HG03064 (cell line): ENCODE data around the gene MN1.

Experiments
- ATAC-seq: cut with Tn5 transposase; IDR thresholded peaks from one replicate; pipeline ENCODE4 v1.9.1; 2021; ENCODE audit warnings: low read depth; ENCODE audit not compliant: unreplicated experiment

MN1 gene

DNA sequence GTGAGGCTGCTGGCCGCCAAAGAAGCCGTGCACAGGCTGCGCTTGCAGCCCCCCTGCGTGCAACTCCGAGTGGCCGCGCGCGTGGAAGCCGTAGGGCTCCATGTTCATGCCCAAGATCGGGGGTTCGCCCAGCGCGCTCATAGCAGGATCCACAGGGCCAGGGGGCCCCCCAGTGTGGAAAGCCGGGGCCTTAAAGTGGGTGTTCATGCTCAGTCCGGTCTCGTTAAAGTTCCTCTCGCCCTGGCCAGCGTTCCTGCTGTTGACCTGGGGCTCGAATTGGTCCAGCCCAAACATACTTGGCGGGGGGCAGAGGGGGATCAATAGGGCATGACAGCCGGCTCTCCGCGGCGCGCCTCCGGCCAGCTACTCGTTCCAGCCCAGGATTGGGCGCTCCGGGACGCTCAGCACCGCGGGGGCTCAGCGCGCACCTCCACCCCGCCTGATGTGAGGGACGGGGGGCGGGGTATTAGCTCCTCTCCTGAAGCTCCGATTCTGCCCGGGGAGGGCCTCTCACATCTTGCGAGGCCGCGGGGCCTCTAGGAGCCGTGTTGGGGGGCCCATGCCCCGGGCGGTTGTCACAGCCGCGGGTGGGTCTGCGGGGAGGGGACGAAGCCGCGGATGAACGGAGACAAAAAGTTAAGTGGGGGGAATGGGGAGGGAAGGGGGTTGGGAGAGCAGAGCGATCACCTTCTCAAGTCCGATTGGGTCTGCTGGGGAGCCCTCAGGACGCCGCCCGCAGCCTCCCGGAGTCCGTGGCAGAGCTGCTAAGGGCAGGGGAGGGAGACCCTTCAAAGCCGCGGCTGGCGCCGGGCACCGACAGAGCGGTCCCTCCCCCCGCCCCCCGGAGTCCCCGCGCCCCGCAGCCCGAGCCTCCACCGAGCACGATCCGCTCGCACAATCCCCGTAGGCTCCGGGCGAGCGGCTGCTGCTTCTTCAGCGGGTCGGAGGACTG is 1.0 kb downstream of the MN1 start:
- no peak for ATAC-seq

DNA sequence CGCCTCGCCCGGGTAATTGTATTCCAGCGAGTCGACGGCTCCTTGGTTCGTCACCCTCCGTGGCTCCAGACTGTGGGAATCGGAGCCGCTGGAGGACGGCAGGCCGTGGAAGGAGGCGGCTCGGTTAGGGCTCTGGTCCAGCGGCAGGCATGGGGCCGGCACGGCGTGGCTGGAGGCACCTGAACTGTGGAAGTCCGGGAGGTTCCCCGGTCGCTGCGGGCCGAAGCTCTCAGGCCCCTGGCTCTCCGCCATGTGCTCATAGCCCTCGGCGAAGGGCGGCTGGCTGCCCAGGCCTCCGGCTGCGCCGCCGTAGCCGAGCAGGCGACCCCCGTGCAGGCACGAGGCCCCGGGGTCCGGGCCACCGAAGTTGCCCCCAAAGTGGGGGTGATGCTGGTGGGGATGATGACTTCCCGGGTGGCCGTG is 1.7 kb downstream of the MN1 start:
- ATAC-seq, result no peak

DNA sequence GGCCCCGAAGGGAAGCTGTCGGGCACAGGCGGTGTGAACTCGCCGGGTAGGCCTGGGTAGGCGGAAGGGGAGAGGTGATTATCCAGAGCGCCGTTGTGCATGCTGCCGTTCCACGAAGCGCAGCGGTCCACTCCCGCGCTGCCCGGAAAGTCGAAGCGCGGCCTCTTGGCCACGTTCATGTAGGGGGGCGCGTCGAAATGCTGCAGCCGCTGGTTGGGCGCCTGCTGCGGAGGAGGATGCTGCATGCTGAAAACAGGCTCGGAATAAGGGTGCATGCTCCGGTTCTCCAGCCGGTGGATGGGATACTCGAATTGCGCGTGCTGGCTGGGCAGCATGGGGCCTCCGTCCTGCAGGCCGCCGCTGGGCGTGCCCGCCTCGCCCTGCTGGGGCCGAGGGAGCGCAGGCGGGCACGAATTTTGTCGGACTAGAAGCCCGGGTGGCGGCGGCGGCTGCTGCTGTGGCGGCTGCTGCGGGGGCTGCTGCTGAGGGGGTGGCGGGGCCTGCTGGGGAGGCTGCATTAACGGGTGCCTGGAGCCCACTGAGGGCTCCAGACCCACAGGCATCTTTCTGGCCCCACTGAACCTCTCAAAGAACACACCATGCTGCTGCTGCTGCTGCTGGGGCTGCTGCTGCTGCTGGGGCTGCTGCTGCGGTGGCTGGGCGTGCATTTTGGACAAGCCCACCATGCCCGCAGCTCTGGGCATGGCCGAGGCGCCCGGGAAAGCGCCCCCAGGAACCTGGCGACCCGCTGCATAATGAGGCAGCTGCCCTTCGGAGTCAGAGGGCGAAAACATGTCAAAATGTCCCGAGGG is 2.3 kb downstream of the MN1 start:
- ATAC-seq, result no peak

DNA sequence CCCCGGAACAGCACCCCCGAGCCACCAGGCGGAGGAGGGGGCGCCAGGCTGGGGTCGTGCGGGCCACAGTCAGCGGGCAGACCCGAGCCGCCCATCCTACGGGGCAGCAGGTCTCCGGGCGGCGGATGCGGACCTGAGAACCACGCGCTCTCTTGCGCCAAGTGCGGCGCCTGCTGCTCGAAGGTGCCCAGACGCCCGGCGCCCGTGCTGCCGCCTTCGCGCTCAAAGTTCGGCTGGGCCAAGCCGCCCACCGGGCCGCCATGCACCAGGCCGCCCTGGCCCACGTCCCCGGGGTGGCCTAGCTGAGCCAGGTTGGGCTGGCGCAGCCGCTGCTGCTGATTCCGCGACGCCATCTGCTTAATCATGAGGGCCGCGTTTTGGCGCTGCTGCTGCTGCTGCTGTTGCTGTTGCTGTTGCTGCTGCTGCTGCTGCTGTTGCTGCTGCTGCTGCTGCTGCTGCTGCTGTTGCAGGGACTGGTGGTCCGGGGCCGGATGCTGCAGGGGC is 3.0 kb downstream of the MN1 start:
- ATAC-seq, result no peak

DNA sequence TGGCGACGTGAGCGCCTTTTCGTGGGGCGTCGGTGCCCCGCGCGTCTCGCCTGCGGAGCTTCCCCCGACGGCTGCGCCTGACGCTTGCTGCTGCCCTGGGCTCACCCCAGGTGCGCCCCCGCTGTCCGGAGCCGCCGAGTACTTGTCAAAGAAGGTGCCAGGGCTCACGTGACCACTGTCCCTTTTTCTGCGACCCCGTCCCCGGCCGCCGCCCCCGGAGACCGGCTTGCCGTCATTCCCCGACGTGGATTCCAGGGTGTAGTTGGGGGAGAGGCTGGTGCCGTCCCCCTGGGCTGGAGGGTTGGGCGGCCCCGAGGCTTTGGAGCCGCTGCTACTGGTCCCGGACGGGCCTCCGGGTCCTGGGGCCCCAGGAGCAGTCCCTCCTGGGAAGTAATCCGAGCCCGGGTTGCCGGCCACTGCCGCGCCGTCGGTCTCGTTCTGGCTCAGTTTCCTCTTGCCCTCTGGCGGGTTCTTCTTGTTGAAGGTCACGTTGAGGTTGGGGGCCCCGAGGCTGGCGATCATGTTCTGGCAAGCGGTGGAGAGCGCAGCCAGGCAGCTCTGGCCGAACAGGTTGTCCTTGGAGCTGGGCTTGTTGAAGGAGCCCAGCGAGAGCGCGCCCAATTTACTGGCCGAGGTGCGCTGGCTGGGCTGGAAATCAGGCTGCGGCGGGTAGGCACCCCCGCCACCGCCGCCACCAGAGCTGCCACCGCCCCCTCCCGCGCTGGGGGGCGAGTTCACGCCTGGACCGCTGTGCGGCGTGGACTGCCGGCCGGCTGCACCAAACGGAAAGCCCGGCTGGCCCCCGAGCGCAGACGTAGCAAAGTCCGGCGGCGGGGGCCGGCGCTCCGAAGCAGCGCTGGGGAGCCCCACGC is 3.8 kb downstream of the MN1 start:
- no peak for ATAC-seq

DNA sequence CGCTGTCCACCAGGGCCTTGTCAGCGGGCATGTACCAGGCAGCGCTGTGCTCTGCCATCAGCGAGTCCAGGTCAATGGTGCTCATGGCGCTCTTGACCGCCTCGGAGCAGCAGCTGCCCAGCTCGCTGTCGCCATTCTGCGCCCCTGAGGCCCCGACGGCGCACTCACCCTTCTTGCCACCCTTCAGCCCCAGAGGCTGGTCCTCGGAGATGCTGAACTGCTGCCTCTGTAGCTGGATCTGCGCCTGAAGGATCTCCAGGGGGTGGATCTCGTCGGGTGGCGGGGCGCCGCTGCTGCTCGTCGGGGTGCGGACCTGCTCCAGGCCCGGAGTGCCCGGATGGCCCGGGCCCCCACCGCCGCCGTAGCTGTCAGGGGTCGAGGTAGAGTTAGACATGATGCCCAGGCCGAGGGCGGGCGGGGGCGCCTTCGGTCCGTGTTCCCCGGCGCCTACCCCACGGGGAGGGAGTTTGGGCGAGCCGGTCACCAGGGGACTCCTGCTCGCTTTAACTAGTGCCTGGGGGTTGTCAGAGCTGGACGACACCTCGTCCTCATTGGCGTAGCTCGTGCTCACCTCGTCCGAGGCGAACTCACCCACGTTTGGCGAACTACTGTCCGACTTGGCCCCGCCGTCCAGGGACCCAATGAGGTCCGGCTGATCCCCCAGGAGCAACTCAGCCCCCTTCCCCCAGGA is 4.6 kb downstream of the MN1 start:
- no peak for ATAC-seq

DNA sequence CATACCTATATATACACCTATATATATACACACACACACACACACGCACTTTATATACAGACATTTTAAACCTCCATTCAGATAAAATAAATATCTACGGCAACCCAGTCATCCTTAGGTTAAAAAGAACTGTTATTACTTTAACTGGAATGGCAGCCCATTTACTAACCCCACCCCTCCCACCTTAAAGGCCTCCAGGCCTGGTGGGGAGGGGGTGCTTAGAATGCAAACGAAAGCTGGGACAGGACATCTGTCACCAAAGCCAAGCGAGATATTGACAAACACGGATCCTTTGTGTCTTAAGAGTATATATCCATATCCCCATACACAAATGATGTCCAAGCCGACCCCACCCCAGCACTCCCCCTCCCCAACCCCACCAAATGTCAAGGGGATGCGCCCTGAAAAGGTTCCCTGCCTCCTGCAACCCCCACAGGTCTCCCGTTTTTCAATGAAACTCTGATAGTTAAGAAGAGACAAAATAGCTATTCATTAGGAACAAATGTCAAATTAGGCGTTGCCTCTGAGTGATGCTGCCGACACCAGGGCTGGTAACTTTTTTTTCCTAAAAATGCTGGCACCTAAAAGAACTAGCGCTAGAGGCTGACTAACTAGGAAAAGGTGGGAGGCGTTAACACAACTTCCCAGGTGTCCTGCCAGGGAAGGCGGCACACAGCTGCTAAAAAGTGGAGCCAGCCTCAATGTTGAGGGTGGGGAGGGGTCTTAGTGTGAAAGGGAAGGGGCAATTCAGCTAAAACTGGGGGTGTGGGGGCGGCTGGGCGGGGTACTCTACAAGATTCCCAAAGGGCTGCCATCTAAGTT is 5.6 kb downstream of the MN1 start:
- no peak for ATAC-seq

DNA sequence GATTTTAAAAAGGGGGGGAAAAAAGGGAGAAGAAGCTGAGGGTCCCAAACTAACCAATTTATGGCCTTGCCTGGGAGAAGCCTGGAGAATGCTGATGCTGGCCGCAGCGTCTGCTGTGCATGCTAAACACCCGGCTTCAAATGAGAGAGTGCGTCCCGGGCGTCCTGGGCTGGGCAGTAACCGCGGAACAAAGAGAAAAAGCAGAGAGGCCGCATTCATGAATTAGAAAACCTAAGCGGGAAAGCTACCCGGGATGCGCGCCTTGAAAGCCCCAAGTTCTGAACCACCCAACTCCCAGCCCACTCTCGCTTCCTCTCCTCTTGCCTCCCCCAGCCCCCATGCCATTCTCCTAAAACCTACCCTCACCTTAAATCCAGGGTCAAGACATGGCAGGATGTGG is 6.5 kb downstream of the MN1 start:
- no peak for ATAC-seq

DNA sequence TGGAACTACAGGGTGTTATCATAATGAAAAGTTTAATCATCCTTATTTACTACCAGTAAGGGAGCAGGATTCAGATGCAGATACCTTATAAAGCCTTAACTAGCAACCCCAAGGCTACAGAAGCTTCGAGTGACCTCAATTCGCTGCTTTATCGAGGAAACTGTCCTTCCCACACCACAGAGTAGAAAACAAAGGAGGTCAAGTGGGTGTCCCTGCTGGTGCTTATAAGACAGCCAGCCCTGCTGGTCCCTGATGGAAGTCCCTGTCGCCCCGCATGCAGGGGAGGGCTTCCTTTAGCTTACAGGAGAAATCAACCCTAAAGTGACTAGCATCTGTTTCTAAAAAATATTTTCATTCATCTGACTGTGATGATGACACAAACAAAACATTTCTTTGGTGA is 7.3 kb downstream of the MN1 start:
- ATAC-seq, result no peak

DNA sequence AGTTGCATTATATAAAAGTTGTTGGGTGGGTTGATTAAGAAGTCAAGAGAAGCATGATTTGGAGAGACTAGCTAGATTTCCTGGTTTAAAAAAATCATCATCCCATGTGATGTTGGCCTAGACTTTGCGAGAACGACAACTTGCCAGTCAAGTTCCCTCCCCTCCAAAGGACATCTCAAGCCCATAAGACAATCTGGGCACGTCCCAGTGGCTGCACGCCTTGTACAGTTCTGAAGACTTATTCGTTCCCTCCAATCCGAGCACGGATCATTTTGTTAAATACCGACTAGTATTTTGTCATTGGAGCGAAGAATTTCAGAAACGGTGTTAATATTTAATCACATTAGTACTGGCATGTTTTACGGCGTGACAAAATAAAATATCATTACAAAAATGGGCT is 8.0 kb downstream of the MN1 start:
- ATAC-seq, result no peak

DNA sequence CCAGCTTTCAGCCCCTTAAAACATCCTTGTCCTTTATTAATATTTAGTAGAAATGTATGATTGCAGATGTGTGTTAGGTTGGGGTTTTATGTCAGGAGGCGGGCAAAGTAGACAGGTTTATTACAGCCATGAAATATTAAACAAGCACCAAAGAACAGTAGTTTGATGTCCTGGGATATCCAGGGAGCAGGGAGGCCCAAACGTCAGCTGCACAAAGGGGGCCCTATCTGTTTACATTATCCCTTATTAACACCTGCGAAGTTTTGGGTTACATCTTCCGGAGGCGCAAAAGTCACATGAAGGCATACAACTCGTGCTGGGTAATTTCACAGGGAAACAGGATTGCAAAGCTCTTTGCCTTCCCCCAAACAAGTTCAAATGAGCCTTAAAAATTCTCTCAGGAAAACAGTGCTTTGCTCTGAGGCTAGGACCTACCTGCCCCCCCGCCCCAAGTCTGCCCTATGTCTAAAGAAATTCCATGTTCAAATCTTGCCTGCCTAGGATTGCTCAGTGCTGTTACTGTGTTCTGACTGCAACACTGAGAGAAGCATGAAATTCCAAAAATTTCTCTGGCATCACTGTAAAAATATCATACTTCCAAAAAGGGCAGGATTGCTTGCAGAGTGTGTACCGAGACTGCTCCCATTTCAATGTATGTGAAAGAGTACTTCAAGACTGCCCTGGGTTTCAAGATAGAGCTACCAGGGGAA is 8.9 kb downstream of the MN1 start:
- no peak for ATAC-seq

DNA sequence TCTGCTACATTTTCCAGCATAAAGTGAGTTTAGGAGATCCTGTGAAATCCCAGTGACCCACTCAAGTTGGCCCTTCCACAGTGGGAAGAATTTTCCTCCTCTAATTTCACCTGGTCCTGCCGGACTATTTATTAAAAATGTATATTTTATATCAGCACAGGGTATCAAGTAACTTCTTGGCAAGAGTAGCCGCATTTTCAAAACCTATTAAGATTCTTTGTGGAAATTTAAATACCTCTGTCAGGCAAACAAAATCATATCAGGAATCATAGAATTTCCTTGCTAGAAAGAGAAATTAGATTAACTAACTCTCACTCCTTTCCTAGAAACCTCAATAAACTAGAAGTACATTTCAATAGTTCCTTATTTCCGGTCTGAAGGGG is 9.7 kb downstream of the MN1 start:
- no peak for ATAC-seq

DNA sequence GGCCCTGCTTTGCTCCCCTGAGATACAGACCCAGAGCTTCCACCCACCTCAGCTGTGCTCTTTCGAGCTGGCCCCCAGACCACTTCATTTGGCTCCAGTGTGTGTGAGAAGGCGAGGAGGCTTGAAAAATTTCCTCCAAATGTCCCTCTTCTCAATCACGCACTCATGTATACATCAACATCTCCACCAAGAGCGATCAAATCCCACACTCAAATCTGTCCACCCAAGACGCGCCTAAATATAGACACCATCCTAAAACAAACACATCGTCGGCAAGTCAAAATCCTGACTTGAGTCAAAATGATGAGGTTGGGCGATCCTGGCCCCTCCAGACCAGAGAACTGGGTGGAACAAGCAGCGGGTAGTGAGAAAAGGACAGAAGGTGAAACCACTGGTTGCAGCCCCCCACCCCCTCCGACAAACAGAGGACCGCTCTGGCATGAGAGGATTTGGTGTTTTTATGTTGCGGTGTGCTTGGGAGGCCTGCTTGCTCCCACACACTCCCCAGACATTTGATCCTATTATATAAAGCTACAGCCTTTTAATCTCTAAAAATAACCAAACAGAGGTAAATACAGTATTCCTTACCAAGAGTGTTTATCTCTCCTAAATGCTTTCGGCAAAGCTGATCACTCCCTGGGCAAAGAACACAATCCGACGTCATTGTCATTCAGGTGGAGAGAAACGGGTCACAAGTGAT is 10.2 kb downstream of the MN1 start:
- no peak for ATAC-seq

DNA sequence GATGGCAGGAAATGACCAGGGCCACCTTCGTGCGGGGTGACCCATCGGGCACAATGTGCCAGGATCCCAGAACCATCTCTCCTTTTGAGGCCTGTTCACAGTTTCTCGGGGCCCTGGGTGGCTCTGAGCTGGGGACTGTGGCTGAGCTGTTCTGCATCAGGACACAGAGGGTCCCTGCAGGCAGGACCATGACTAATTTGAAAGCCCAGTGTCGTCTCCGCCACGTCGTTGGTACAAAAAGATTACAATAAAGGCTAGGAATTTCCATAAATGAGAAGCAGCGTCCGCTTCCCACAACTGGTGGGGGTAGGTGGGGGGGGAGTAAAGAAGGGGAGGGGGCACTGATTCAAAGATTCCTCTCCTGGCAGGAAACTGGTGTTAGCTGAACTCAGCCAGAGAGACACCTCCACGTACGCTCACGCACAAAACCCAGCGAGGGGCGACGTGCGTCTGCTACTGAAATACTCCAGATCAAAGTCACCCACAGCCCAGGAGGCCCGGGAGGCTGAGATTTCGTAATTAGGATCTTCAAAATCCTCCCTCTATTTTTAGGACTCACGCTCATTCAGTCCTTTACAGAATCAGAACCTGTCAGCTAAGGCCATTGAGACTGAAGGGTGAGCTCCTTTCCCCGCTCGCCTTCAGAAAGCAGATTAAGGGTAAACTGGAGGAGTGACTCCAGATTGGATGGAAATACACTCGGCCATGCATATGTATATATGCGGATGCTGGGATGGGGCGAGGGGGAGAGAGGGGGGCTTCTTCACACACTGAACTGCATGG is 11.0 kb downstream of the MN1 start:
- ATAC-seq, result no peak

DNA sequence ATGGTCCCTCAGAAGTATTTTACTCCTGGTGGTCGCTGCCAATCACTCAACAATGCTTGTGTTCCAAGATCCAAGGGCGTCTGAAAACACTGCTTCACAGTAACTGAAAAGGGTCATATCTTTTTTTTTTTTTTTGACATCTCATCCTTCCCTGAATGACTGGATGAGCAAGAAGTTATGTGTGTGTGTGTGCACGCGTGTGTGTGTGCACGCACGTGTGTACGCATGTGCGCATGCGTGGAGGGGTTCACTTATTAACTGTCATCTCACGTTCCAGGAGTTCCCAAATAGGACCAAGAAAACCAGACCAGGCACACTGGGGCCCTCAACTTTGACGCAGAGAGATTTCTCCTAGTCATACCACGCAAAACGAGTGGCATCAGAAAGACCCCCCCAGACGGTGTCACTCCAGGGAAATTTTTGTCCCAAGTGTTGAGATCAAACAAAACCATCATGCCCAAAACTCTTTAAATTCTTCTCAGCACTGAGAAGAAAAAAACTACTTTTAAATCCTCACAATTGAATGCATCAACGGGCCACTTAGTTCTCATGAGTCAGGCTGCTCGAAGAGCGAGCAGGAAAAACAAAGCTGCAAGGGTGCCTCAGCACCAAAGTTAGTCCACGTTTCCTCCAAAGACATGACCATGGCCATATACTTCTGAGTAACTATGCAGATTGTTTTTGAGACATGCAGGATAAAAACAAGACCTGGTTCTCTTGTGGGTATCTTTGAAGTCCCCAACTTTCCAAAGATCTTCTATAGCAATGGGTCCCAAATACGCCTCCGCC is 12.9 kb downstream of the MN1 start:
- no peak for ATAC-seq

DNA sequence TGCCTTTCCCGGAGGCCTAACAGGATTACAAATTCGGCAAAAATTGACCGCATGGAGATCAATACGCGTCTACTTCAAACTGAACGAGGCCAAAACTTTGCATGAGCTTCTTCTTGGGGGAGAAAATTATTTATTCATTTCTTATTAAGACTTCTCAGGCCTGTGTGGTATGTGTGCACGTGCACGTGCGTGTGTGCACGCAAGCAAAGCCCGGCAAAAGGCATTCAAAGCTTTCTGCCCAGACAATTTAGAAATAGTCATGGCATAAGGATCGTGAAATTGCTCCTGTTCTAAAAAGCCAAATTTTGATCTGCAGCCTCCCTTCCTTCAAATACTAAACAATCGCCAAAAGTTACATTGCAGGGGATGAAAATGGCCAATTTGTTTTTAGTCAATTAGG is 14.6 kb downstream of the MN1 start:
- no peak for ATAC-seq
